Stimulated activated CD8-positive, alpha-beta memory T cell treated with anti-CD3 and anti-CD28 coated beads, Interleukin-7, amount 100 ng/mL, for 48 hours (primary cell): ENCODE measurements around the gene PDE4D.

Source experiments
- DNase-seq, 2 donors: peaks; one replicate each; pipeline ENCODE4 v3.0.0-alpha.2; 2020; ENCODE audit warnings: low read depth in 1 of 2; ENCODE audit errors: extremely low read depth in 1 of 2

The PDE4D gene

DNA sequence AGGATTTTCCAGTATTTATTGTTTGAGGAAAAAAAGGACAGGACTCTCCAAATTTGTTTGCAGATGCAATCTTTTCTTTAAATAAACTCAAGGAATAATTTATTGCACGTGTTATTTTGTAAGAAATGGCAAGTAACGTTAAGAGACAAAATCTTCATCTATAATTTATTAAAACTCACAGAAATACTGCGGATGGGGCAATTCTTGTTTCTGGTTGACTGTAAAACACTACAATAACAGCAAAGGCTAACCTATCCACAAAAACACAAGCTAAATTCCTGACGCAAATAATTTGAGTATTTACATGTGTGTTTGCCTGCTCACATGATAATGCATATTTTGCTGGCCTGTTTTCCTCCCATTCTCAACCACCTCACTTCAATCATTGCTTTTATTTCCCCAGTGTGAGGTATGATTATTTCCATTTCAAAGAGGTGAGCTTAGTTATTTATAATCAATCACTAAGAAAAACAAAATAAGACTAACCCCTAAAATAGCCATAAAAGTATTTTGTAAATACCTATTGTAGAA lies 619.4 kb downstream of the PDE4D start:
- DNase-seq, result no peak

DNA sequence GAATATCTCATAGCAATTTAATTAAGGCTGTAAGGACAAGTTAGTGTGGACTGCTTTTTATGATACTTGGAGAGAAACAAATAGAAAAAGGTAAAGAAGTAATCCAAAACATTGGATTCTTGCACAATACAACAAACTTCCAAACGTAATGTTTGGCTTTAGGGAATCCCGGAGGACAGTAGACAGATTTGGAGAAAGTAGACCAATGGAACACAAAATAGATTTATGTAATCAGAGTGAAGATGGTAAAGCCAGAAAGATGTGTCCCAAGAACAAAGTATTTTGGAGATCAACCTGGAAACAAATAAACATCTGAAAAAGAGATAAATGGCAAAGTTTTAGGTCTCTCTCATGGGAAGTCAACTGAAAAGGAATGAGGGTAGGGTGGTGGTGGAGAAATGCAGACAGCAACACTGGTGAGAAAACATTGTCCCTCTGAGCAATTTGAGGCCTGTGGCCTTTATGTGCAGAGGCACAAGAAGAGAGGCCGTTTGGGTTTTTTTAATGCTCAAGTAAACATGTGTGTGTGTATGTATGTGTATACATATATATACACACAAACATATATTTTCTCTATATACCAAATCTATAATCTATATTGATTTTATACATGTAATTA lies 620.6 kb downstream of the PDE4D start:
- no peak for DNase-seq

DNA sequence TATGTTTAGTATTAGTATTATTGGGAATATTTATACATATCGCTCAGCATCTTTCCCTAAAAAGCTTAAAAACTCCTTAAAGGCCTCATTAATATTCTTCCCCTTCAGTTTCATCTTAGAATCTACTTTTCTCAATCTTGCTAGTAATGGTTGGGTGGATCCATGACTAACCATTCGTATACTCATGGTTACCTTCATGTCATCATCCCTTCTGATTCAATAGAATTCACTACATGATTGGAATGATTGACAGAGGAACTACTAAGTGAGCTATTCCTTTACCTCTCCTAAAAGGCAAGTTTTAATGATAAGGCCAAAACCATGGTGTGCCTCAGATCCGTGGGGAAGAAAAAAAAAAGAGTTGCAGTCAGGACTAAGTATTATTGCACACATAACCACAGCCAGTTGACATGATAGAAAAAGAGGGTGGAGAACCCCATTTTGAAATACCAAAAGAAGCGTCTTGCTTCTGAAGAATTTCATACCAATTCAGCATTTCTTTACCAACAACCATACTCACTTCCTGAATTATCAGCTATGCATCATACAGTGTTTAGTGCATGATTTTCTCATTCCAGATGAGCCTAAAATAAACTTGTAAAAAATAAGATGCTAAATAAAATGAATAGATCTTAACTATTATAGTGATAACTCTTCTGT lies 624.6 kb downstream of the PDE4D start:
- DNase-seq, result no peak

DNA sequence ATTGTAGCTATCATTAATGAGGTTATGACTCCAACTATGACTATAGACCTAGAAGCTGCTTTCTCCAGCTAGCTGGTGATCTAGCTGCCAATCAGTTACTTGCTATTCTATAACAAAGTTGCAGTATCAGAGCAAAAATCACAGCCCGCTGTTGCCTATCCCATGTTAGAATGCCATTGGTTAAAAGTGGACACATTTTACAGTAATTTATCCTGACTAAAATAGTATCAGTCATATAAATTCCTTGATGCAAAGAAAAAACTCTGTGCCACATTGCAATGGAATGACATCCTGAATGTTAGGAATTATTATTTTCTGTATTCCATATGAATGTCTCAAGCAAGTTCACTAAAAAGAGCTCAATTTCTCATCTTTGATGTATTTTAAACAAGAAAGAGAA lies 626.5 kb downstream of the PDE4D start:
- DNase-seq, result no peak

DNA sequence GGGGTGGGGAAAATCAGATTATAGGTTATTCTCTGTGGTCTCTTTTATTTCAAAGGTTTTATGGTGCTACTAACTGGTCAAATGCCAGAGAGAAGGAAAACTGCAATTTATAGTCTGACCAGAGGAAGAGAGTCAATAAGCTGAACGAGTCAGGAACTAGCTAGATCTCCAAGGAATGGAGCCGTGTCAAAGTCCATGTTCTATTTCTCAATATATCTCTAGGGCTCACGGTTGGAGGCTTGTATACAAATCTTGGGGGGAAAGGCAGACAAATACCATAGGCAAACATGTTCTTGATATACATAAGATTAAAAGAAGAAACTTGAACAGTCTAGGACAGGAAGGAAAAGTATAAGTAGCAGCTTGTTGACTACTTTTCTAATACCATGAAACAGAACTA lies 627.1 kb downstream of the PDE4D start:
- DNase-seq, result no peak

DNA sequence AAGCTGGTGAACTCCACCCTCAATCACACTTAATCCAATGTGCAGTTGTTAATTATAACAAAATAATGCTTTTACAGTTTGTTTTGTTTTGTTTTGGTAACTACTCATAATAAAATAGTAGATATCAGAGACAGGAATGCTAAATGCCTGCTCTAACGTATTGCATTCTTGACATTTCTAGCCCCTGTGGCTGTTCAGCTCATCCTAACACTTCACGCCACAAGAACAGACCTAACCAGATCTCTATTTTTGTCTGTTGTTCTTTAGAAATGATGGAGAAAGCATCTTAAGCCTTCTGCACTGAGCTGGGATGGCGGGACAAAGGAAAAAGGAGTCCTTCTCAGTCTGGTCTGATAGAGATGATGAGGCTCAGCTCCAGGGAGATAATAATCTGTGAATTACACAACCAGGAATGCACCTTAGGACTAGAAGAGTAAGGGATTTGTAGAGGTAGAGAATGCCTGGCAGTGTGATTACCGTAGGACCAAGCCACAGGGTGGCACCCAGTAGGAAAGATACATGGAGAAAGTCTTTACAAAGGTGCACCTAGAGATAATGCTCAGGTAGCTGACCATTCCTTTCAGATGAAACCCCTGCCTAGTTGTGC lies 628.8 kb downstream of the PDE4D start:
- no peak for DNase-seq

DNA sequence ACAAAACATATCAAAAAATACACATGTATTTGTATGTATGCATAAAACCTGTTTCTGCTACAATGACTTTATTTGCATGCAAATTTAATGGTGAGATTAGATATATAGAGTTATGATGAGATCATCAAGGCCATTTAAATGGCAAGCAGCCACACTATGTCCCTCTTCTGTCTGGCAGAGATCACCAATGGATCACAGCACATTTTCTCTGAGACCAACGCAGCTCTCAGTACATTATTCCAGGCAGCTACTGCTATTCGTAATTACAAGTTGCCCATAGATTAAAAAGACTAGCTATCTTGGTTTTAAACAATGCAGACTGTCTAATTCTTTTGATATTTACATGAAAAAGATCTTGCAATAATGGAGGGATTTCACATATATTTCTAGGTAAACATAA lies 629.5 kb downstream of the PDE4D start:
- no peak for DNase-seq

DNA sequence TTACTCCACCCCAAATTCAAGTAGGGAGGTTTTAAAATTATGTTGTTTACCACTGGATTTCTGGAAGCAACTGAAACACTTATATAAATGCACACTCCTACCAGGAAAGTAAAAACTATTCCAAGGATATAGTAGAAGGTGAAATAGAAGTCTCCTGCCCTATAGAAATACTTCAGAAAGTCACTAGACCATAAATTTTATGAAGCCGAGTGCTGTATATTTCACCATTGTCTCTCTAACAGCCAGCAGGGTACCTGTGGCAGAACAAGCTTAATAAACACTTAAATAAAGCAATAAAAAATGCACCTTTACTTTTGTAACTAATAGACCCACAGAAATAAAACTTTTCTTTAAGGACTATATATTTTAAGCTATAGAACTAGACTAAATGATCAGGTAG lies 631.6 kb downstream of the PDE4D start:
- DNase-seq, result no peak

DNA sequence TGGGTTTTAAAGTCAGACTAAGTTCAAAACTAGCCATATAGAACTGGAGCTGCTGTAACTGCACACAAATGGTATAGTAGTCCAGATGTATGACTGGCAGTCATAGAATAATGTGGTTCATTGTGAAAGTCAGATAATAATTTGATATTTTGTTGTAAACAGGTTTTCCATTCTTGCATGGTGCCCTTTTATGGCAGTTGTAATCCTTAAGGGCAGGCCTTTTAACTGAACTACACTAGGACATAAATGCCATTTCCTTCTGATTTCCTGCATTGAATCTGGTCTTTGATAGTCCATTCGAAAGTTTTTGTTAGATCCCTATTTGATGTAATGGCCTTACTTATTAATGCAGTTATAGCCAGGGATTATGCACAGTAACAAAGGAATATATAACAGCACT lies 632.6 kb downstream of the PDE4D start:
- no peak for DNase-seq

DNA sequence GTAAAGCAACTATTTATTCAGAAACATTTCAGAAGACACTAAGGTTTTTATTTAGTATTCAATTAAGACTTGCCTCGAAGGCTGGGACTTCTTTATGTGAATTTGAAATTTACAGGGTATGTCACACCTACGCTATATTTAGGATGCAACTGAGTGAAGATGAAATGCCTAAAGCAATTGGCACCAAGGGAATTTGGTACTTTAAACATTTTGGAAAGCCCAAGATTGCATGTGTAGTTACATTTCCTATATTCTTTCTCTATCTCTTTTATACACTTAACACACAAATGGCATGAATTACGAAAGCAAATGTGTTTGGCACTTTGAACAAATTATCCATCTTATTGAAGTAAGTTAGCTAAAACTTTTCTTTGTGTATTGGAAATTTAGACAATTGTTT lies 633.3 kb downstream of the PDE4D start:
- DNase-seq, result no peak

DNA sequence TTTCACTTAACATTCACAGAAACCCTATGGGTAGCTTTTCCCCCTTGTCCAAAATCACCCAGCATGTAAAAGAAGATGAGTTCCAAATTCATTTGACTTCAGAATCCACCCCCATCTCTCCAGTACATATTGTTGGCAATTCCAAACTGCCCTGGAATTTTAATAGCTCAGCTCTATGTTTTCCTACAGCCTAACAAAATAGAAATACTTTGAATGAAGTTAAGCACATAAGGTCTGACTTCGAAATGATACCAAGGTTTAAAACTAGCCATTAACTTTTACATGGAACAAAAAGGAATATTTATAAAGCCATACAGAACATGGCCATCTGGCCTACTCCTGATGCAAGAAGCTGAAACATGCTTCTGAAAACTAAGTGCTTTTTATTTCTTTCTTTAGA lies 634.3 kb downstream of the PDE4D start:
- no peak for DNase-seq

DNA sequence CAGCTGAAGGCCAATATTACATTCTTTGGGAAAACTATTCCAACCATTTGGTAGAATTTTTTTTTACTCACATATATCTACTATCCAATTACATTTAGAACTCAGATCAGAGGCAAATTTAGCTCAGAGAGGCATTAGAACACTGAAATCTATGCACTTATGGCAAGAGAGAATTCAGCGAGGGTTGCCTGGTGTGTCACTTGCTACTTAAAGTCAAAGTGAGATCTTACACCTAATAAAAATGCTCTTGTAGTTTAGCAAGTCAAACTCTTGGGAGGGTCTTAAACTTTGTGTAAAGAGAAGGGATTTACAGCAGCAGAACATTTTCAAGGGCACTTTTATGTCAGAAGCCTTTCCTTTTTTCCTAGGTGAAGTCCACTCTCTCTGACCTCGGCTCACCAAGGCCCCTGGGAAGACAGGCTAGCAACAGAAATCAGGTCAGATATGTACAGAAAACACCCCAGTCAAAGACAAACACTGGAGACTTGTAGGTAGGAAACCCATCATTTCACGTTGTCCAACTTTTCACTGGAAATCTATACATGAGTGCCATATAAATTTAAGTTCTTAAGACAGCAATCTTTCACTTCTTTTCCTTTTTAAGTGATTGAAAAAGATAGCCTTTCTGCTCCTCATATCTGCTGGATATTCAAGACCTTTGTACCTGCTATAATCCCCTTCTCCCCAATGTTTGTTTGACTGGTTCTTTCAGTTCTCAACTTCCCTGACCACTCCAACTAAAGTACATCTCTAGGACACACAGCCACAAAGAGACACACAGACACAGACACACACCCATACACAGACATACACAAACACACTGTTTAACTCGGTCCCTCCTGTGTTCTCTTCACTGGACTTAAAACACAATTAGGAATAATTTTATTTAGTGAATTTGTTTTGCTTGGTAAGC lies 635.8 kb downstream of the PDE4D start:
- no peak for DNase-seq

DNA sequence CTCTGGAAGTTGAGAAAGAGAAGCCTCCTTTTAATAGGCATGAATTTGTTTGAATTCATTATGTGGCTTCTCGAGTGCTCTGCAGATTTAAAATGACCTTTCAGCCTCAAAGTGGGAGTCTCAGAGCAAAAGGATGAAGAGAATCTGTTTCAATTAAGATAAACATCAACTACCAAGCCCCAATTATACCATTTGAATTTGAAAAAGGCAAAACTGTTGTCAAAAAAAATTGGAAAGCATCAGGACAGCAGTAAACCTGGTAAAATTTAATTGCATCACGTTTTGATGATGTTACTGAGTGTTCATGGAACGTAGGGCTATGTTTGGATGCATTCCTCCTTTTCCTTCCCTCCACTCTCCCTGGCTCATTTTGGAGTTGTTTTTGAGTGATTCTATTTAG lies 637.2 kb downstream of the PDE4D start:
- no peak for DNase-seq

DNA sequence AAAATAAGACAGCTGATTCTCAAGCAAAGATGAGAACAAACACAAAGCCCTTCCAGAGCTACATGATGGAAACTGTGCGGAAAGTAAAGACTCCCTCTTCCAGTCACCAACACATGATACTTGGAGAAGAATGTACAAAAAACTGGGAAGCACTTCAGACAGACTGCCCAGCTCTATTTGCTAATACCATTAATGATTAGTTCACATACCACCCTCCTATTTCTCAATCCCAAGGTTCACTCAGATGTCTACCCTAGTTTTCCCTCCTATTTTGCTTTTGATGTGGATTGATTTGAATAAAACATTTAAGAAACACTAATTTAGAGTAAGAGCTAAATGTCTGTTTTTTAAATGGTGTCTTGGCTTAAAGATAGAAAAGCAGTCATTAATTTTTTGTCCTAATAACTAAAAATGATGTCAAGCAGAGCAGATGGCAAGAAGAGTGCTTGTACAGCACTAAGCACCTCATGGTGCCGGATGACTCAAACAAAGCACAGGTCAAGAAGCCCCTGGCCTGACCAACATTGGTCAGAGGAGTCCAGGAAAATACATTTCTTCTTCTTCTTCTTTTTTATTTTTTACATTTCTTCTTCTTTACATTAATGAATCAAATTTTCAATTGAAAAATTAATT lies 639.4 kb downstream of the PDE4D start:
- no peak for DNase-seq

DNA sequence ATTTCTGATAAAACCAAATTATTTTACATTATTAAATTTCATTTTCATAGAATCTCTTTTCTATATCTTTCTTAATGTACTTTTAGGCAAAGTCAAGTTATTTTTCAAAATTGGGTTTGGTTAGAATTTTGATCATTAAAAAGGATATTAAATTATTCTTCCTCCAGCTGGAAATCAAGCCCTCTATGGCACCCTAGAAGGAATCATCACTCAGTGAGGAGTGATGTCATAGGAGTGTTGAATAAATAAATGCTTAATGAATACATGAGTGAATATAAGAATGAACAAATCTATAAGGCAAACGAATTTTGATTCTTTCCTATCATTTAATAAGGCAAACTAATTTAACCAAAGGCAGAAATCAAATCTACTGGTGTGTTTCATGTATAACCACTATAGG lies 639.9 kb downstream of the PDE4D start:
- no peak for DNase-seq

DNA sequence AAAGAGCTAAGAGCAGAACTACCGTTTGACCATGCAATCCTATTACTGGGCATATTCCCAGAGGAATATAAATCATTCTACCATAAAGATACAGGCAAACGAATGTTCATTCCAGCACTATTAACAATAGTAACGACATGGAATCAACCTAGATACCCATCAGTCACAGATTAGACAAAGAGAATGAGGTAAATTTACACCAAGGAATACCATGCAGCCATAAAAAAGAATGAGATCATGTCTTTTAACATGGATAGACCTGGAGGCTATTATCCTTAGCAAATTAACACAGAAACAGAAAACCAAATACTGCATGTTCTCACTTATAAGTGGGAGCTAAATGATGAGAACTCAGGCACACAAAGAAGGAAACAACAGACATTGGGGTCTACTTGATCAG lies 641.9 kb downstream of the PDE4D start:
- no peak for DNase-seq

DNA sequence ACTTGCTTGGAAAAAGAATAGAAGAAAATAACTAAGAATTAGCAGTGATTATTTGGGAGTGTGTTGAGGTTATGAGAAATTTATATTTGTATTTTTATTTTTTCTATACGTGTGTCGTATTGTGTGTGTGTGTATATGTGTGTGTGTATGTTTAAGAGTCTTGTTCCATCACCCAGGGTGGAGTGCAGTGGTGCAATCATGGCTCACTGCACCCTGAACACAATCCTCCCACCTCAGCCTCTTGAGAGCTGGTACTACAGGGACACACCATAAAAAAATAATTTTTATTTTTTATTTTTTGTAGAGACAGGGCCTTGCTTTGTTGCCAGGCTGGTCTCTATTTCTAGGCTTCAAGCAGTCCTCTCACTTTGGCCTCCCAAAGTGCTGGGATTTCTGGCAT lies 643.8 kb downstream of the PDE4D start:
- DNase-seq, result no peak

DNA sequence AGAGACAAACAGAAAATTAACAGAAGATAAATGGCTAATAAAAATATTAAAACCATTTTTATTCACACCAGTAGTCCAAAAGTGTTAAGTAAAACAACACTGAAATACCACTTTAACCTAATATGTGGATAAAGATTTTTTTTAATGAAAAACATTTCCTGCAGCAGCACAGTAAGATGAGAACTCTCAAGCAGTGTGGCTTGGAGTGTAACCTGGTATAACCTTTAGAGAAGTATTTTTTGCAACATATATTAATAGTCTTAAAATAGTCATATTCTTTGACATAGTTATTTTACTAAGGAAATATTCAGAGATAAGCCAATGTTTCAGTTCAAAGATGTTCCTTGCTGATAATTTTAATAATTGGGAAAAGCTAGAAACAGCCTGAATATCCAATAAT lies 644.4 kb downstream of the PDE4D start:
- DNase-seq, result no peak

DNA sequence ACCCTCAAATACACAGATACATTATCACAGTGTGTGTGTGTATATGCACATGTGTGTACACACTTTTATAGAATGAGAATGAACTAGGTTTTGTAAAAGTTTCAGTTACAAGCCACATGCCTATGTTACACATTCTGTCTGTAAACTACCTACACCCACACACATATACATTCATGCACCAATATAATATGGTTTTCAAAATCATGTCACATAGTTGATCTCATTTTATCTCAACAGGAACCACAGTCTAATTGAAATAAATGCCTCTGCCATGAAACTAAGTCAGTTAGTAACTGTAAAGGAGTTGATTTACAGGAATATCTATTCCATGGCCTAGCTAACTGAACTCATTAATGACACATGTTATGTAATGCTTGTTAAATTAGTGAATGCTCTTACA lies 646.6 kb downstream of the PDE4D start:
- DNase-seq, result no peak

DNA sequence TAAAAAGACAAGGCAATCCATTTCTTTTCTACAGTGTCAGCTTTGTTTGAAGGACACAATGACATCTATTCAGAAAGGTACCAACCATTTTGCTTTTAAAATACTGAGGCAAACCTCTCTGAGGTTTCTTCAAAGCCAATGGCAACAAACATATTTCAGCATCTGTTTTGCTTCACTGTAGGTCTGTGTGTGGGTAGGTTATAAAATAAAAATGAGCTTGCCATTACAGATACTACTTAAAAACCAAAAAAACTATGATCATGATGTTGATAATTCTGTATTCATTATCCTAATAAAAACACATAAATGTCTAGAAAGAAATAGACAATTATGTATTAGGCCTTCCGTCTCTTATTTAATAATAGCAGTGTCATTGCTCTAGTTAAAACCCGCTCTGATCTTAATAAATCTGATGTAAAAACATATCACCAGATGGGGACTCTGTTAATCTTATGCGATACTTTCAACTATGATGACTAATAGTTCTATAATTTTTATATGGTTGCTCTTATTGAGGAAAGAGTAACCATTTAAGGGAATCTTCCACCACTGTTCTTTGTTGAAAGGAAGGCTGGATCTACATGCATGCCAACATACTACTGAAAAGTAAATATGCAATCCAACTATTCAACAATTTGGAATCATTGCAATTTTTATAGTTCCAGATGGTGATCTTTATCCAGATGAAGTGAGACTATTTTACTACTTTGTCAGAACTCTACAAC lies 647.2 kb downstream of the PDE4D start:
- DNase-seq, result no peak
